Epidermal melanocyte (primary cell): ENCODE measurements around the gene GAS6.

Experiments used
- DNase-seq: peaks from one replicate; pipeline ENCODE4 v3.0.0; 2011; ENCODE audit warnings: low spot score; ENCODE audit not compliant: insufficient read length

GAS6 gene

GRCh38 chr13:113775451-113776145, 88.3 kb downstream of the GAS6 start:
- no peak for DNase-seq

- DNase-seq: no peak
Measured at GRCh38 chr13:113774177-113775107, 89.4 kb downstream of the GAS6 start.

GRCh38 chr13:113771709-113772331, 92.1 kb downstream of the GAS6 start:
- DNase-seq: no peak

GRCh38 chr13:113770937-113771336, 92.9 kb downstream of the GAS6 start:
- DNase-seq: no peak
